Activated gamma-delta T cell treated with Interleukin-2 at 50 U/mL for 16 hours (primary cell): ENCODE results near the gene MYZAP.
"Not testable (repeated sequence)": the region's sequence is repeated elsewhere in the genome, so short reads cannot be mapped to it uniquely, and the experiment has no call there.

Experiments used
- DNase-seq: peaks from one replicate; pipeline ENCODE4 v3.0.0-alpha.2; 2020

Gene MYZAP

GRCh38 chr15:57595011-57595866, 3.5 kb downstream of the MYZAP start:
- DNase-seq = no peak

- DNase-seq = no peak
Measured at GRCh38 chr15:57596301-57596855, 4.7 kb downstream of the MYZAP start.

- DNase-seq = no peak
Measured at GRCh38 chr15:57596978-57597377, 5.3 kb downstream of the MYZAP start.

- DNase-seq = no peak
Measured at GRCh38 chr15:57597431-57597830, 5.7 kb downstream of the MYZAP start.

GRCh38 chr15:57598346-57598745, 6.6 kb downstream of the MYZAP start:
- no peak for DNase-seq

GRCh38 chr15:57599296-57599810, 7.6 kb downstream of the MYZAP start:
- DNase-seq = no peak

GRCh38 chr15:57600197-57600596, 8.5 kb downstream of the MYZAP start:
- no peak for DNase-seq

- no peak for DNase-seq
Measured at GRCh38 chr15:57604507-57604906, 12.8 kb downstream of the MYZAP start.

GRCh38 chr15:57605491-57605890, 13.8 kb downstream of the MYZAP start:
- DNase-seq = no peak

GRCh38 chr15:57606048-57606447, 14.3 kb downstream of the MYZAP start:
- DNase-seq = no peak

GRCh38 chr15:57606816-57607215, 15.1 kb downstream of the MYZAP start:
- DNase-seq = no peak

GRCh38 chr15:57607570-57608000, 15.9 kb downstream of the MYZAP start:
- no peak for DNase-seq

- DNase-seq = no peak
Measured at GRCh38 chr15:57609805-57610529, 18.3 kb downstream of the MYZAP start.

GRCh38 chr15:57611123-57611522, 19.4 kb downstream of the MYZAP start:
- DNase-seq = no peak

- no peak for DNase-seq
Measured at GRCh38 chr15:57611938-57612337, 20.2 kb downstream of the MYZAP start.

GRCh38 chr15:57614241-57614640, 22.5 kb downstream of the MYZAP start:
- DNase-seq = no peak

- not testable (repeated sequence) for DNase-seq
Measured at GRCh38 chr15:57615951-57616496, 24.3 kb downstream of the MYZAP start.

- no peak for DNase-seq
Measured at GRCh38 chr15:57618325-57618724, 26.6 kb downstream of the MYZAP start.

- DNase-seq = no peak
Measured at GRCh38 chr15:57619746-57620145, 28.0 kb downstream of the MYZAP start.

GRCh38 chr15:57624730-57625129, 33.0 kb downstream of the MYZAP start:
- DNase-seq = no peak

- DNase-seq = no peak
Measured at GRCh38 chr15:57625703-57626448, 34.2 kb downstream of the MYZAP start.

- DNase-seq = no peak
Measured at GRCh38 chr15:57626713-57627440, 35.2 kb downstream of the MYZAP start.
